ELF-1 (cell line): ENCODE measurements around the gene EDN2.
A peak's percentile ranks its signal among the peaks of the same experiment; 100 is the strongest.

Experiments used
- DNase-seq: peaks from one replicate; pipeline ENCODE4 v3.0.0-alpha.2; 2016; ENCODE audit warnings: low read depth, low spot score

The EDN2 gene

DNA sequence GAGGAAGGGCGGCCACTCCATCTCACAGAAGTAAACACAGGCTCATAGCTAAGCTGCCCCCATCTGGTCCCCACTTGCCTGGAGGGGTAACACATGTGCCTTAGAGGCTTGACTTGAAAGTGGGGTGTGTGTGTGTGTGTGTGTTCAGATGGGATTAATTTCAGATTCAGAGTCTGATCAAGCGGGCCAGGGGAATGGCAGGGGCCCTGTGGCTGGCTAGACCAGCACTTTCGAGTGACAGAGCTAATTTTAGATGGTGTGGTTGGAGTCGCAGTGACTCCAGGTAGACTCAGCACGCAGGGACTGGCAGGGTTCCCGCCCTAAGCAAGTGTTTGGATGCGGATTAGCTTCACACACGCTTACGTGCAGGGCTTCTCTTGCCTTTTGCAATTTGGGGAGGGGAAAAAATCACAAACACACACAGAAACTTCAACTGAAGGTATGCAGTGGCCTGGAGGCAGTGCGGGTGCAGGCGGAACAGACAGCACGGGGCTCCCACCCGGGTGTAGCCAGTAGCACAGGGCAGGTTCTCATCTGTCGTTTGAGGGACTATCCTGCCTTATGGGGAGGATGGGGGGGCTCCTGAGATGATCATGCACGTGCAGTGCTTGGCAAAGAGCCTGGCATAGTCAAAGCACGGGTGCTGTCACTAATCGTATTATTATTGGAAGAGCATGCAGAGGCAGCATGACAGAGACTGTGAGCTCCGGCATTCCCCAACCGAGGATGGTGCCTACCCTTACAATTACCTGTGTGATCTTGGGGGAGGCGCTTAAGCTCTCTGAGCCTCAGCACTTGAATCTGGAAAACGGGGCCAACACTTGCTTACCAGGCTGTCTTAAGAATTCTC, 1.3 kb downstream of the EDN2 start:
- DNase-seq, result no peak

GRCh38 chr1:41482001-41482765, 2.3 kb downstream of the EDN2 start:
- no peak for DNase-seq

GRCh38 chr1:41481109-41481775, 3.2 kb downstream of the EDN2 start:
- no peak for DNase-seq

DNA sequence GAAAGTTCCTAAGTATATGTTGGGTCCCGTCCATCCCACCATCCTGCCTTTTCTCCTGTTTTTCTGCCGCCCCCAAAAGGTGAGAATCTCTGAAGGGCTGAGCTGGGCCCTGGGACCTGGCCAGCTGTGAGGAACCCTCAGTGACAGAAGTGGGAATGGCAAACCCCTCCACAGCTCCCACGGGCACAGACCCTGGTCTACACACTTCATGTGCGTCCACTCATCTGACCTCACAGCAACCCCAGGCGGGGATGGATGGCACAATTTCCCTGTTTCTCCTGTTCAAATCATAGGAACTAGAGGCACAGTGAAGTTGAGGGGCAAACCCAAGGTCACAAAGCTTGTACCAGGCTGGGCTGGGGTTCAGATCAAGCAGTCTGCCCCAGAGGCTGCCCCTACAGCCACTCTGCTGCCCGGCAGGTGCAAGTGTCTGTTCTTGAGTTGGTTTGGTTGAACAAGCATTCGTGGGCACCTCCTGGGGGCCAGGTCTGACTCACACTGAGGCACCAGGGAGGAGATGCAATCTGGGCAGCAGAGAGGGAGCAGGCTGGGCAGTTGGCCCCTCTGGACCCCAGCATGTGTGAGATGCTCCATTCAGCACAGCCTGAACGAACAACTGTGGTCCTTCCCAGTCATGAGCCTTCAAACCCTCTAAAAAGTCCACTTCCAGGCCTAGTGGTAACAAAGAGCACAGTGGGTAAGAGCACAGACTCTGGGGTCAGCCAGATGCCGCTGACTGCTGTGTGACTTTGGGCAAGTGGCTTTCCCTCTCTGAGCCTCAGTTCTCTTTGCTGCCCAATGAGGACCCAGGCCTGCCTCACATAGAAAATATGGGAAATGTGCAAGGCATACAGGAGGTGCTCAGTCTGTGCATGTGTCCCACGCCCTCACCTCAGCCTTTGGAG, 4.0 kb downstream of the EDN2 start:
- no peak for DNase-seq

DNA sequence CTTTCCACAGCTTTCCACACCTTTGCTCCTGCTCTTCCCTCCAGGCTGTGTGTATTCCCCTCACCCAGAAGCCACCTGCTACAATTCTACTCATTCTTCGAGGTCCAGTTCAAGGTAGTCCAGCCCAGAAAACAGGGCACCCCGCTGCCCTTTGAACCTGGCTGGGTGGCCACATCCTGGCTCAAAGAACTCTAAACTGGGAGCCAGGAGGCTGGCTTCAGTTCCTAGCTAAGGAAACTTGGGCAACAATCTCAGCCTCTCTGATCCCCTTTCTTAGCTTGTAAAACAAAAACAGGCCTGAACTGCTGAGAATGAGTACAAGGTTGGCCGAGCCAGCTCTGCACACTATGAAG, 4.7 kb downstream of the EDN2 start:
- DNase-seq, result no peak

DNA sequence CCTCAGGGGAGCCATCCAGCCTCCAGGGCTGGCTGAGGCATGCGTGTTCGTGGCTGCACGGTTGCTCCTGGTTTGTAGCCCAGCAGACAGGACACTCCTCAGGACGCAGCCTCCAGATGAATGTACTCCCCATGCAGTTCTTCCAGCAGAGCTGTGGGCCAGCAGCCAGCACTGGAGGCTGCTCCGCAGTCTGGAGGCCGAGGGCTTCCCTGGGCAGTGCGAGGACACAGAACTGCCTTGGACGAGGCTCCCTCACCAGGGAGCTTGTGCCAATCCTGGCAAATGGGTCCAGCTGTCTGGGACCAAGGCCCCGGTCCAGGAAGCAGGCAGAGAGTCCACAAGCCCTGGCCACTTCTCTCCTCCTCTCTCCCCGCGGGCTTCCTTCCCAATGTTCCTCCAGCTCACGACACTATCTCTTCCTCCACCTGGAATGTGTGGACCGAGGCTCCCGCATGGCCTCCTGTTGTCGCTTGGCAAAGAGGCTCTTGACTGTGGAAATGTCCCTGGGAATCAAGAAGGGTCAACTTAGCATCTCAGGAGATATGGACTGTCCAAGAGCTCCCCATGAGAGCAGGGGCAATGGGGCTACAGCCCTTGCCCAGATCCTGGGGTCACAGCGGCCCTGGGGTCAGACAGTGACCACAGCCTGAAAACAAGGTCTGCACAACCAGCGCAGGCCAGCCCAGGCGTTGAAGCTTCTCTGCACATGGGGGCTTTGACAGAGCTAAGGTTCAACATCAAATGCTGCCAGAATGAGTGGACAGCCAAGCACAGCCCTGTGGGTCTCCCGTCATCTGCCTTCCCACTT, 5.3 kb downstream of the EDN2 start:
- DNase-seq, result no peak

- no peak for DNase-seq
These were observed 6.2 kb downstream of the EDN2 start for GRCh38 chr1:41478118-41478748.

GRCh38 chr1:41476807-41477361, 7.6 kb downstream of the EDN2 start:
- no peak for DNase-seq

GRCh38 chr1:41475859-41476567, 8.5 kb downstream of the EDN2 start:
- DNase-seq, result no peak

- DNase-seq, result no peak
These were observed 9.1 kb downstream of the EDN2 start for GRCh38 chr1:41475346-41475745.

DNA sequence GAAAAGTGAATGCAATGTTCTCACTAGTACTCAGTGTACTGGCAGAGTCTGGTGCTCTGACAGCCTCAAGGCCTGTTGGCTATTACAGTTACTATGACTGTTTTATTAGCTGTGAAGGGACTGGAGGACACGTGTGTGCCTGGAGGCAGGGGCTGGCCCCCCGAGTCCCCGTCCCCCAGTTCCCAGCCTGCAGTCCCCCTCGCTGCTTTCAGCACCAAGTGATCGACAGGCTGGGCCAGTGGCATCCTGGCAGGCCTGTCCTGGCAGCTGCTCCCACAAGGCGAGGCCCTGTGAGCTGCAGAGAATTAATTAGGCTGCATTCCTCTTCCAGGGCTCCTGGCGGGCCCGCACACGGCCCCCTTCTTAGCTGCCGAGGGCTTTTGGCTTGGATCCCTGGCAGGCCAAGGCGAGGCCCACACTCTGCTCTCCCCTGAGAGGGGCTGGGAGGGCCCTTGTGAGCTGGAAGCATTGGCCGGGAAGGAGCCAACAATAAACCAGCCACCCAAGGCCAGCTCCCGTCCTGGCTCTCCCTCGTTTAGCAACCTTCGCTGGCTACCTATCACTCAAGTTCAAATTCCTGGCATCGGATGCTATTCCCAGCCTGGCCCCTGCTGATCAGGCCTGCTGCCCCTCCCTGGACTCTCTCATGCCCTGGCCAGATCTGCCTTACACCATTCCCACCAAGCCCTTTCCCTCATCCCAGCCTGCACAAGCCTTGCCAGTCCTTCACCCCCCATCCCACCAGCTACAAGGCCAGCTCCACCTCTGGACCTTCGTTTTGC, 9.8 kb downstream of the EDN2 start:
- peak; percentile 68 for DNase-seq

GRCh38 chr1:41473738-41474362, 10.6 kb downstream of the EDN2 start:
- DNase-seq, result no peak

DNA sequence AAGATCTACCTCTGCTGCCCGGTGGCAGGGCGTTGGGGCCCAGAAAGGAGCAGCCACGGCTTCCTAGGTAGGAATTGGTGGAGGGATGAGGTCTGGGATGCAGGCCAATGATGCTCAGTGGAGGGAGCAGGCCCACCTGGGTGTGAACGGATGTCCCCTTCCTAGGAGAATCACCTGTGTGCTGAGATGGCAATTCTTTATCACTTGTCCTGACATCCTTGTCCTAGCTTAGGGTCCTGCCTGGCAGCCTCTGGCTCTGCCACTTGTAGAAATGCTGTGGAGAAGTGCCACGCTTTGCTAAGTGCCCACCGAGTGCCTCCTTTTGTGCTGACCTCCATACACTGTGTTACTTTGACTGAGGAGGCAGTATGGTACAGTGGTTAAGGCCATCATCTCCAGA, 12.8 kb downstream of the EDN2 start:
- no peak for DNase-seq

DNA sequence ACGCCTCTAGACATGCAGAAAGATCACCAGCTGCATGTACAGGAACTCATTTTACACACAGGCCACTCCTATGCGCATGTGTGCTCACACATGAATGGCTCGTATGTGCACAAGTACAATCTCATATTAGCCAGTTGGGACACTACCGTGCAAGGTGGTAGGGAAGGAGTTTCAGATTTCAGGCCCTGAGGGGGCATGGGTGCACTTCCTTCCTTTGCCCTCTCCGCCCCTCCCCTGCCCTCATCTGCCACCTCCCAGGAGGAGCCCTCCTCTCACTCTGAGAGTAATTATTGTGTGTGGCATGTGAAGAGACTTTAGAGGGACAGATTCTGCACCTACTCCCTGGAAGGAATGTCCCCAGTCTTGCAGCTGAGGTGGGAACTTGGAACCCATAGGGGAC, 14.8 kb downstream of the EDN2 start:
- no peak for DNase-seq

DNA sequence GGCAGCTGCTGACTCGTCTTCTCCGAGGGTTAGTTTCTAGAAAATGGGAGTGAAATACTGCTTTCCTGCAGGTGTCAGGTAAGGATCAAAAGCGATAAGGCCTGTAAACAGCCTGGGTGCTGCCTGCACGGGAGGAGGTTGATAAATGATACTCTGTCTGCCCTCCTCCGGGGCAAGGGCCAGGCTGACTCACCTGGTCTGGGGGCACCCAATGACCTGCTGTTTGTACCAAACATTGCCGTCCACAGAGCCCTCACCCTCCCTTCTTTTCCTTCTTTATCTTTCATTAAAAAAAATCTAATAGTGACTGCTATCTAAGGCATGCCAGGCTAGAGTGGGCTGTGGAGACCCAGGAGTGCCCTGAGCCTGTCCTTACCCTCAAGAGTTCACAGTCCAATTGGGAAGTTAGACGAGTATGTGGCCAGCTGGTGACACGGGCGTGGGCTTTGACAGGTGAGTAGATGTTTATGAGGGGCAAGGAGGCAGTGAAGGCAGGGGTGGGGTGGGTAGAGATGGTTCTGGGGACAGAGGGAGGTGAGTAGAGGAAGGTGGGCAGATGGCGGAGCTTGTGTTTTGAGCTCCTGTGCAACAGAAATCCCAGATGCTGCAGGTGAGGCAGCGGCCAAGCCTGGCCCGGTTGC, 16.2 kb downstream of the EDN2 start:
- no peak for DNase-seq

DNA sequence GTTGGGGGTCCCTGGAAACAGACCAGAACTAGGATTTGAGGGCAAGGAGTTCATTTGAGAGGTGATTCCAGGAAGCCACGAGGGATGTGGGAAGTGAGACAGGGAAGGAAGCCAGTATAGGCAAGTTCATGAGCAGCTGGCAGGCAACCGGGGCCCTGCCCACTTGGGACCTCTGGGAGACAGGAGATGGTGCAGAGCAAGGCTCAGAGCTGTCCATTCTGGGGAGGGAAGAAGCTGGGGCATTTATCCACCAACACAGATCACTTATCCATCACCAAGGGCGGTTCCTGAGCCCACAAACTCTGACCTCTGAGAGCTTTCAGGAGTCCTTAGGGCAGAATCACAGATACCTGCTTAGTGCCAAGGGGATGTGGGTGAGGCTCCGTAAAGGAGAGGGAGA, 16.8 kb downstream of the EDN2 start:
- no peak for DNase-seq

- no peak for DNase-seq
These were observed 18.3 kb downstream of the EDN2 start for GRCh38 chr1:41466146-41466545.
